ENCODE results near the gene SNHG17. TPM values are rescaled to one million over a fixed set of nuclear protein-coding genes. Genes with fewer than 3 reads are reported as not detected.

SNHG17 gene
- 129 TPM for total RNA-seq

DNA sequence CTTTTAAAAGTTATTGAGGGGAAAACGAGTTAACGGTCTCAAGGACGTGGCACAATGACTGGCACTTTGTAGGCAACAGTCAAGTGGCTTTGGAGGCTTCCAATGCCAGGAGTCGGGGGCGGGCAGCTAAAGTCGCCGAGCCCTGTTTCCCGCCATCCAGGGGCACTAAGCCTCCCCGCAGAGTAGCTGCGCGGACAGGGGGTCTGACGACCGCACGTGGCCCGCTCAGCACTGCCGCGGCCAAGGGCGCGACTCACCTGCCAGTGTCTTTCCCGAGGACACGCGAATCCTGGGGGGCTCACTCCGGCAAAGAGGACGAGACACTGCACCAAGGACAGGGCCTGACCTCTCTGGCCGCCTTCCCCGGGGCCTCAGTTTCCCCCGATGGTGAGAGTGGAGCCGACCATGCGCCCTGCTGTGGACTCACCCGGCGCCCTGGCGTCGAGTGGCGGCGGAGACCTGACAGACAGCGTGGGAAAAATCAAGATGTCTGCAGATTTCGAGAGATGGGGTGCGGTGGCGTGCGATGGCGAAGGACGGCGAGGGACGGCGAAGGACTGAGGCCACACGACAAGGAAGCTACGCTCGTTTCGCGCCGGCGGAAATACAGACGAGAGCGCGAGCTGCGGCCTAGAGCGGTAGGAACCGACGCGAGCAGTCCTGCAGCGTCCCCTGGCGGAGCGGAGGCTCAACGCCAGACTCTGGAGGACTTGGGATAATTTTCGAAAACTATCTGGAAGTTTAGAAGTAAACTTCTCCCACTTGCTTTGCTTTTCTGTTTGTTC, at the start of gene SNHG17:
TSS of gene SNHG17 (minus strand) at position 559 of the 785 bp plus-strand sequence.
- TF ChIP-seq, protein P1, sequence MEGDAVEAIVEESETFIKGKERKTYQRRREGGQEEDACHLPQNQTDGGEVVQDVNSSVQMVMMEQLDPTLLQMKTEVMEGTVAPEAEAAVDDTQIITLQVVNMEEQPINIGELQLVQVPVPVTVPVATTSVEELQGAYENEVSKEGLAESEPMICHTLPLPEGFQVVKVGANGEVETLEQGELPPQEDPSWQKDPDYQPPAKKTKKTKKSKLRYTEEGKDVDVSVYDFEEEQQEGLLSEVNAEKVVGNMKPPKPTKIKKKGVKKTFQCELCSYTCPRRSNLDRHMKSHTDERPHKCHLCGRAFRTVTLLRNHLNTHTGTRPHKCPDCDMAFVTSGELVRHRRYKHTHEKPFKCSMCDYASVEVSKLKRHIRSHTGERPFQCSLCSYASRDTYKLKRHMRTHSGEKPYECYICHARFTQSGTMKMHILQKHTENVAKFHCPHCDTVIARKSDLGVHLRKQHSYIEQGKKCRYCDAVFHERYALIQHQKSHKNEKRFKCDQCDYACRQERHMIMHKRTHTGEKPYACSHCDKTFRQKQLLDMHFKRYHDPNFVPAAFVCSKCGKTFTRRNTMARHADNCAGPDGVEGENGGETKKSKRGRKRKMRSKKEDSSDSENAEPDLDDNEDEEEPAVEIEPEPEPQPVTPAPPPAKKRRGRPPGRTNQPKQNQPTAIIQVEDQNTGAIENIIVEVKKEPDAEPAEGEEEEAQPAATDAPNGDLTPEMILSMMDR (IDR thresholded peaks at IDR 0.05), result peak; percentile 99 to 100 (median 100)

DNA sequence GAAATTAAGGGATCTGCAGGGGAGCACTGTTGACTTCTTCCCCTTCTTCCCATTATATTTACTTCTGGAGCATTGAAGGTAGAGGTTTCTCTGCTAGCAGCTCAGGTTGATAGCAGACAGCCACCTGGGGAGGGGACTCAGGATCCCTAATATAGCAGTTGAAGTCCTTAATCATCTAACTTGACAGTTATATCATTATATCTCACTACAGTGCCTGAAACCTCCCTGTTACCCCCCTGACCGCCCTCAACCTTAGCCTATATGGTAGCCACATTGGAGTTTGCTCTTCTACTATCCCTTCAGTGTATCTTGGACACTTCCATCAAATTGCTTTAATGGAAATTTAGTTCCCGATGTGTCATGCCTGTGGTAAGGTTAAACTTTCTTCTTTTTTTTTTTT, 44.5 kb upstream of the SNHG17 start:
- peaks cover 0 to 3% of the 10 kb centered on the region in 2 donors for H3K4me1 ChIP-seq
- H3K9me3 ChIP-seq, result no peaks in the 10 kb centered on the region
- TF ChIP-seq, protein P1 (IDR thresholded peaks at IDR 0.05), result no peak
- H3K27ac ChIP-seq, result no peak overlapping the region
- H3K36me3 ChIP-seq, result peaks cover 0 to 5% of the 10 kb centered on the region in 2 donors
- H3K27me3 ChIP-seq, result no peaks in the 10 kb centered on the region
- no peak for DNase-seq (ENCODE audit: low spot score in 2 of 2)
- intact Hi-C loops (cut with DNase I), result loop anchor here (10.0 kb wide), 1 partner anchor 445 kb away; the partner anchor contains the start of genes RPRD1B and TTI1
- no peak overlapping the region for H3K4me3 ChIP-seq

More for the DNA sequence above, at the start of gene SNHG17:
- peak; percentile 41 to 95 for DNase-seq (ENCODE audit: low spot score in 2 of 2)
- intact Hi-C loops (cut with DNase I), result loop anchor here (1.0 to 10.0 kb wide), 3 partner anchors 11 to 400 kb away; partner anchors contain the start of genes RALGAPB, RPRD1B and TTI1
- H3K4me3 ChIP-seq, result peak within 1 kb of the TSS; percentile 61 to 74
- no peaks in the 10 kb centered on the region for H3K4me1 ChIP-seq
- no peaks in the 10 kb centered on the region for H3K27me3 ChIP-seq
- H3K27ac ChIP-seq, result peak within 1 kb of the TSS; percentile 72 to 87
- H3K36me3 ChIP-seq, result peaks cover 30 to 35% of the 10 kb centered on the region in 2 donors
- H3K9me3 ChIP-seq, result no peaks in the 10 kb centered on the region

DNA sequence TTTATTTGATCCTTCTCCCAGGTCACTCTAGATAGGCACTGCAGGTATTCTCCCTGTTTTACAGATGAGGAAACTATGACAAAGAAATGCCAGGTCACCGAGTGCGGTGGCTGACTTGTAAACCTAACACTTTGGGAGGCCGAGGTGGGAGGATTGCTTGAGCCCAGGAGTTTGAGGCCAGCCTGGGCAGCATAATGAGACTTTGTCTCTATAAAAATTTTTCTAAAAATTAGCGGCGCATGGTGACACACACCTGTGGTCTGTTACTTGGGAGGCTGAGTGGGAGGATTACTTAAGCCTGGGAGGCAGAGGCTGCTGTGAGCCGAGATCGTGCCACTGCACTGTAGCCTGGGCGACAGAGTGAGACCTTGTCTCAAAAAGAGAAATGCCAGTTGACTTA, 42.6 kb upstream of the SNHG17 start:
- Histone ChIP-seq H3K27ac (no peak overlapping the region), H3K4me1 (peaks cover 12 to 15% of the 10 kb centered on the region in 2 donors), H3K4me3 (no peak overlapping the region), H3K9me3 (no peaks in the 10 kb centered on the region), H3K36me3 (peaks cover 0 to 5% of the 10 kb centered on the region in 2 donors), H3K27me3 (no peaks in the 10 kb centered on the region)
- no peak for DNase-seq (ENCODE audit: low spot score in 2 of 2)
- TF ChIP-seq, protein P1 (IDR thresholded peaks at IDR 0.05), result no peak
- intact Hi-C loops (cut with DNase I), result loop anchor here (10.0 kb wide), 1 partner anchor 443 kb away; the partner anchor contains the start of genes RPRD1B and TTI1

DNA sequence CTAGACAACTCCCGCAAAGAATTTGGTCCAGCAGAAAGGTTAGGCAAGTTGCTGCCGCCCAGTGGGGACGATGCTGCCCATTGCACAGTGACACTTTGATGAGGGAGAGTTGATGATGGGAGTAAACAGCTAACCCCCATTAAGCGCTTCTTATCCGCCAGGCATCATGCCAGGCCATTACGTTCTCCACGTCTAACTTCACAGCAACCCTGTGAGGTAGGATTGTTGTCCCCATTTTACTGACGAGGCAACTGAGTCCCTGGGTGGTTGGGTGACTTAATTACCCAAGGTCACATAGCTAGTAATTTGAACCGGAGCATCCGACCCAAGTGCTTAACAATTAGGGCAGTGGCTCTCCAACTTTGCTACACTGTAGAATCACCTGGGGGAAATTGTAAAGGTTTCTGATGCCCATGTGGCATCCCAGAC, 38.3 kb upstream of the SNHG17 start:
- intact Hi-C loops (cut with DNase I), result loop anchor here (2.0 to 10.0 kb wide), 2 partner anchors 39 to 439 kb away; partner anchors contain the start of genes RPRD1B, SNHG17 and TTI1
- DNase-seq (ENCODE audit: low spot score in 2 of 2), result no peak
- peak overlapping the region; percentile 88 to 93 for H3K27ac ChIP-seq
- no peaks in the 10 kb centered on the region for H3K36me3 ChIP-seq
- TF ChIP-seq, protein P1 (IDR thresholded peaks at IDR 0.05), result no peak
- H3K27me3 ChIP-seq, result no peaks in the 10 kb centered on the region
- H3K4me1 ChIP-seq, result peaks cover 12 to 15% of the 10 kb centered on the region in 2 donors
- H3K9me3 ChIP-seq, result no peaks in the 10 kb centered on the region
- H3K4me3 ChIP-seq, result peak overlapping the region; percentile 93 to 99

DNA sequence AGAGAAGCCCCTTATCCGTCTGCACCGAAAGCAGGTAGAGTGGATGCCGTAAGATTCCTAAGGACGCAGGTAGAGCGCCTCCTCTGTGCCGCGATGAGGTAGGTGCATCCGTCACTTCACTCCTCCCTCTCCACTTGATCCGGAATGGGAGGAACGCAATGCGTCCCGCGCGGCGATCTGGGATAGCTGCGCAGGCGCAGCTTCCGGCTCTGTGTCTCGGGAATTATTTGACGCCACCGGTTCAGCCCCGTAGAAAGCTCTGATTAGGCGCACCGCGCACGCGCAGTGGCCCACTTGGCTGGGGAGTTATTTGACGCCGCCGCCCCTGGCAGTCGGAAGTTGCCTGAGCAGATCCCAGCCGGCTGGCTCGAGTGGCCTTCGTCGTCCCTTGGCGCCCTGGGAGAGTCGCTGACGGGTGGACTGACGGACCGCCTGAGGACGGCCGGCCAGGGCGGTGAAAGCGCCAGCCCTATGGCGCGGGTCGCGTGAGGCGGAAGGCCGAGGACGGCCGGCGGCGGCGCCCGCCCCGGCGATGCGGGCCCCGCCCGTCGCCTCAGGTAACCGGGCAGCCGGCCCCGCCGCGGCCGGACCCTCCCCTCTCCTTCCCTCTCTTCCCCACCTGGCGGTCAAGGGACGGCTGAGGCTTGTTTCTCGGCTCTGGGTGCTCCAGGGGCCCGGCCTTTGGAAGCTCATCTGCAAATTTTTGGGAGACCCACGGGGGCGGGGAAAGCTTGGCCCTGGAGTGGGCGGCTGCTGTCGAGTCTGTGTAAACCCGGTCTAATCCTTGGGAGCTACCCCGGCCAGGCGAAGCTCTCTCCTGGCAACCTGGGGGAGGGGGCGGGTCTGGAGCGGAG, 37.6 kb upstream of the SNHG17 start, which contains the start of gene RALGAPB:
TSS of gene RALGAPB (plus strand) at position 331 of the 854 bp plus-strand sequence. CDS start 15,590 bp downstream, outside the sequence.
- no peaks in the 10 kb centered on the region for H3K36me3 ChIP-seq
- H3K9me3 ChIP-seq, result no peaks in the 10 kb centered on the region
- TF ChIP-seq, protein P1 (IDR thresholded peaks at IDR 0.05), result peak in 2 of 3 experiments; percentile 43 to 46
- intact Hi-C loops (cut with DNase I), result loop anchor here (1.0 to 10.0 kb wide), 3 partner anchors 26 to 438 kb away; partner anchors contain the start of genes RPRD1B, SNHG17 and TTI1
- H3K4me1 ChIP-seq, result peaks cover 12 to 15% of the 10 kb centered on the region in 2 donors
- no peaks in the 10 kb centered on the region for H3K27me3 ChIP-seq
- H3K27ac ChIP-seq, result peak within 1 kb of the TSS; percentile 88 to 93
- DNase-seq (ENCODE audit: low spot score in 2 of 2), result peak; percentile 96 to 100
- H3K4me3 ChIP-seq, result peak within 1 kb of the TSS; percentile 93 to 99
